Measurements from ENCODE around the gene FGD2.
"Not testable (repeated sequence)": the region's sequence is repeated elsewhere in the genome, so short reads cannot be mapped to it uniquely, and the experiment has no call there.

The FGD2 gene

DNA sequence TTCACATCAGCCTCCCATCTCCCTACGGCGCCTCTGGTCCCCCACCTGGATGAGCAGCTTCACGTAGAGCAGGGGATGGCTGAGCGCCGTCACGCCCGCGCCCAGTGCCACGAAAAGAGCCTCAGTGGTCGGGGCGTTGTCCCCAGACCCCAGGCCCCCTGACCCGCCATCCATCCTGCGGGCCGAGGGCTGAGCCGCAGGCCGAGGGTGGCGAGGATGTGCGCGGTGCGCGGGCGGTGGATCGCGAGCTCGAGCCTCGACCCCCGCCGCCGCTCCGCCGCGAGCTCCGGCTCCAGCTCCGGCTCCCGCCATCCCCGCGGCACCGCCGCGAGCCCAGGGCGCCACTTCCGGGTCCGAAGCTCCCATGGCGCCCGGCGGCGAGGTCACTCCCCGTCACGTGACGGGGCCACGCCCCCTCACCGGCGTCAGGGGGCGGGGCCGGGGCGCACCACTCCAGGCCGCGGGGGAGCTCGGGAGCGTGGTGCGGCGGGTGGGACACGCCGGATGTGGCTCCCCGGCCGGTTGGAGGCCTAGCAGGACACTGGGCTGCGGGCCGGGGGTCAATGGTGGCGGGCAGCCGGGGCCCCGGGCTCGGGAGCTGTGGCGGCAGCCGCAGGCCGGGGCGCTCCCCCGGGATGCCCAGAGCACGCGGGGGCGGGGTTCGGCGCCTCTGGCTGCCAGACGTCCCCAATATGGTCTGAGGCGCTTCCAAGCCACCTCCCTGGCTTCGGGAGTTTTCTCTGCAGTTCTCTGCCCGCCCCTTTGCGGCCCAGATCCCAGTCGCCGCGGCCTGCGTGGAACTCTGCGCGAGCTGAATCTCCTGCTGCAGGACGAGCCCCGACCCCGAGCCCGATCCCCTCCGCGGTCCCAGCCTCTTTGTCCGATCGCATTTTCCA lies 19.4 kb upstream of the FGD2 start, which contains the start of gene MTCH1:
MTCH1 (minus strand) TSS at position 389 of the 896 bp plus-strand sequence; CDS start at position 366, 23 bp downstream.
- peak; percentile 81 to 85 for DNase-seq (ENCODE audit: low read depth in 1 of 2, low spot score in 1 of 2)
- TF ChIP-seq GABPA (IDR thresholded peaks at IDR 0.05; ENCODE audit: low read depth): no peak
- peak; percentile 78 for TF ChIP-seq POLR2AphosphoS5 (IDR thresholded peaks at IDR 0.05; ENCODE audit: low read depth)
- TF ChIP-seq, protein P1, sequence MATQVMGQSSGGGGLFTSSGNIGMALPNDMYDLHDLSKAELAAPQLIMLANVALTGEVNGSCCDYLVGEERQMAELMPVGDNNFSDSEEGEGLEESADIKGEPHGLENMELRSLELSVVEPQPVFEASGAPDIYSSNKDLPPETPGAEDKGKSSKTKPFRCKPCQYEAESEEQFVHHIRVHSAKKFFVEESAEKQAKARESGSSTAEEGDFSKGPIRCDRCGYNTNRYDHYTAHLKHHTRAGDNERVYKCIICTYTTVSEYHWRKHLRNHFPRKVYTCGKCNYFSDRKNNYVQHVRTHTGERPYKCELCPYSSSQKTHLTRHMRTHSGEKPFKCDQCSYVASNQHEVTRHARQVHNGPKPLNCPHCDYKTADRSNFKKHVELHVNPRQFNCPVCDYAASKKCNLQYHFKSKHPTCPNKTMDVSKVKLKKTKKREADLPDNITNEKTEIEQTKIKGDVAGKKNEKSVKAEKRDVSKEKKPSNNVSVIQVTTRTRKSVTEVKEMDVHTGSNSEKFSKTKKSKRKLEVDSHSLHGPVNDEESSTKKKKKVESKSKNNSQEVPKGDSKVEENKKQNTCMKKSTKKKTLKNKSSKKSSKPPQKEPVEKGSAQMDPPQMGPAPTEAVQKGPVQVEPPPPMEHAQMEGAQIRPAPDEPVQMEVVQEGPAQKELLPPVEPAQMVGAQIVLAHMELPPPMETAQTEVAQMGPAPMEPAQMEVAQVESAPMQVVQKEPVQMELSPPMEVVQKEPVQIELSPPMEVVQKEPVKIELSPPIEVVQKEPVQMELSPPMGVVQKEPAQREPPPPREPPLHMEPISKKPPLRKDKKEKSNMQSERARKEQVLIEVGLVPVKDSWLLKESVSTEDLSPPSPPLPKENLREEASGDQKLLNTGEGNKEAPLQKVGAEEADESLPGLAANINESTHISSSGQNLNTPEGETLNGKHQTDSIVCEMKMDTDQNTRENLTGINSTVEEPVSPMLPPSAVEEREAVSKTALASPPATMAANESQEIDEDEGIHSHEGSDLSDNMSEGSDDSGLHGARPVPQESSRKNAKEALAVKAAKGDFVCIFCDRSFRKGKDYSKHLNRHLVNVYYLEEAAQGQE (IDR thresholded peaks at IDR 0.05; ENCODE audit: insufficient replicate concordance, low read depth): peak; percentile 13
- Histone ChIP-seq H3K4me3 (replicated peaks; ENCODE audit: insufficient read depth, low read length) (peak within 1 kb of the TSS; percentile 99), H3K27ac (replicated peaks) (peak within 1 kb of the TSS; percentile 84), H3K27me3 (ENCODE audit: insufficient read depth, poor library complexity, severe bottlenecking) (no peaks in the 10 kb centered on the region)

DNA sequence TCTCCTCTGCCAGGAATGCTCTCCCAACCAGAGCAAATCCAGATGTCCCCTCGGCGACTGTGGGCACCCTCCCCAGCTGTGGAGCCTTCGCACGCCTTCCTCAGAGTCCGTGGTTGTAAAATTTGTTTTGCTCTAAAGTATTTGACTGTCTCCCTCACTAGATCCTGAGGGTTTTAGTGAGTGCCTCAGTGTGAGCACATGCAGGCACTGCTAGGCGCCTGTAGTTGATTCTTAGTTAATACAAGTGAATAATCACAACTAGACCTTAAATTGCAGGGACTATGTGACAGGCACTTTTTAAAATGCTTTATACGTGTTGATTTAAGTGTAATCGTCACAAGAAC lies 18.8 kb upstream of the FGD2 start:
- no peaks in the 10 kb centered on the region for H3K27me3 ChIP-seq (ENCODE audit: insufficient read depth, poor library complexity, severe bottlenecking)
- no peak for DNase-seq (ENCODE audit: low read depth in 1 of 2, low spot score in 1 of 2)
- H3K27ac ChIP-seq (replicated peaks): peak overlapping the region; percentile 64
- TF ChIP-seq POLR2AphosphoS5 (IDR thresholded peaks at IDR 0.05; ENCODE audit: low read depth) (no peak), SPI1 (IDR thresholded peaks at IDR 0.05; ENCODE audit: borderline replicate concordance, low read depth) (no peak), GABPA (IDR thresholded peaks at IDR 0.05; ENCODE audit: low read depth) (no peak)
- TF ChIP-seq, protein P2, sequence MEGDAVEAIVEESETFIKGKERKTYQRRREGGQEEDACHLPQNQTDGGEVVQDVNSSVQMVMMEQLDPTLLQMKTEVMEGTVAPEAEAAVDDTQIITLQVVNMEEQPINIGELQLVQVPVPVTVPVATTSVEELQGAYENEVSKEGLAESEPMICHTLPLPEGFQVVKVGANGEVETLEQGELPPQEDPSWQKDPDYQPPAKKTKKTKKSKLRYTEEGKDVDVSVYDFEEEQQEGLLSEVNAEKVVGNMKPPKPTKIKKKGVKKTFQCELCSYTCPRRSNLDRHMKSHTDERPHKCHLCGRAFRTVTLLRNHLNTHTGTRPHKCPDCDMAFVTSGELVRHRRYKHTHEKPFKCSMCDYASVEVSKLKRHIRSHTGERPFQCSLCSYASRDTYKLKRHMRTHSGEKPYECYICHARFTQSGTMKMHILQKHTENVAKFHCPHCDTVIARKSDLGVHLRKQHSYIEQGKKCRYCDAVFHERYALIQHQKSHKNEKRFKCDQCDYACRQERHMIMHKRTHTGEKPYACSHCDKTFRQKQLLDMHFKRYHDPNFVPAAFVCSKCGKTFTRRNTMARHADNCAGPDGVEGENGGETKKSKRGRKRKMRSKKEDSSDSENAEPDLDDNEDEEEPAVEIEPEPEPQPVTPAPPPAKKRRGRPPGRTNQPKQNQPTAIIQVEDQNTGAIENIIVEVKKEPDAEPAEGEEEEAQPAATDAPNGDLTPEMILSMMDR (IDR thresholded peaks at IDR 0.05; ENCODE audit: insufficient read depth, low read length): no peak
- TF ChIP-seq, protein P1 (IDR thresholded peaks at IDR 0.05; ENCODE audit: insufficient replicate concordance, low read depth): no peak
- H3K4me3 ChIP-seq (replicated peaks; ENCODE audit: insufficient read depth, low read length): peak overlapping the region; percentile 99

DNA sequence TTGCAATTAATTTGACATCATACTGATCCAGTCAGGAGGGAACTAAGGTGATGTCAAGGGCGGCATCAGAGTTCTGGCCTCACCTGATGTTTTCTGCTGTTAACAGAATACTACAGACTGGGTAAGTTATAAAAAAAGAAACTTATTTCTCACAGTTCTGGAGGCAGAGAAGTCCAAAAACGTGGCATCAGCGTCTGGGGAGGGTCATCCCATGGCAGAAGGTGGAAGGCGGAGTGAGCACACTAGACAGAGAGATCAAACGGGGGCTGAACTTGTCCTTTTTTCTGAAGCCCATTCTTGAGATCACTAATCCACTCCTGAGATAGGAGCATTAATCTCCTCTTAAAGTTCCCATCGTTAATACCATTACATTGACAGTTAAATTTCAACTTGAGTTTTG lies 16.2 kb upstream of the FGD2 start:
- Histone ChIP-seq H3K27me3 (ENCODE audit: insufficient read depth, poor library complexity, severe bottlenecking) (no peaks in the 10 kb centered on the region), H3K27ac (replicated peaks) (no peak overlapping the region), H3K4me3 (replicated peaks; ENCODE audit: insufficient read depth, low read length) (no peak overlapping the region)
- TF ChIP-seq, protein P2 (IDR thresholded peaks at IDR 0.05; ENCODE audit: insufficient read depth, low read length): no peak
- TF ChIP-seq, protein P1 (IDR thresholded peaks at IDR 0.05; ENCODE audit: insufficient replicate concordance, low read depth): no peak
- TF ChIP-seq SPI1 (IDR thresholded peaks at IDR 0.05; ENCODE audit: borderline replicate concordance, low read depth) (no peak), GABPA (IDR thresholded peaks at IDR 0.05; ENCODE audit: low read depth) (no peak), POLR2AphosphoS5 (IDR thresholded peaks at IDR 0.05; ENCODE audit: low read depth) (no peak)
- DNase-seq (ENCODE audit: low read depth in 1 of 2, low spot score in 1 of 2): no peak

DNA sequence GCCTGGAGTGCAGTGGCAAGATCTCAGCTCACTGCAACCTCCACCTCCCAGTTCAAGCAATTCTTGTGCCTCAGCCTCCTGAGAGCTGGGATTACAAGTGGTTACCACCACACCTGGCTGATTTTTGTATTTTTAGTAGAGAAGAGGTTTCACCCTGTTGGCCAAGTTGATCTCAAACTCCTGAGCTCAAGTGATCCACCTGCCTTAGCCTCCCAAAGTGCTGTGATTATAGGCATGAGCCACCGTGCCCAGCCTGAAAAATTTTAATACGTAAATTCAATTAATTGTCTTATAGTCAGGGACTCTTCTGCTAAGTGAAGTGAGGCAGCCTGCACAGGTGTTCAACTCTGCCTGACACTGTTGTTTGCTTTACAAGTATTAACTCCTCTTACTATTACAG lies 15.1 kb upstream of the FGD2 start:
- not testable (repeated sequence) for H3K27ac ChIP-seq (replicated peaks); H3K27me3 ChIP-seq (ENCODE audit: insufficient read depth, poor library complexity, severe bottlenecking); H3K4me3 ChIP-seq (replicated peaks; ENCODE audit: insufficient read depth, low read length); DNase-seq (ENCODE audit: low read depth in 1 of 2, low spot score in 1 of 2)
